Measurements from ENCODE around the gene ESF1. TPM values are rescaled to one million over a fixed set of nuclear protein-coding genes. Genes with fewer than 3 reads are reported as not detected.

Gene ESF1
- total and polyA plus RNA-seq, 2 donors (not counting 1 experiment from before 2014, with no cell fraction given), result 0.81 to 13.9 TPM

GRCh38 chr20:13672690-13673089, 112.0 kb downstream of the ESF1 start:
- ATAC-seq (ENCODE audit: low read depth) (no peak), DNase-seq (no peak)
- H3K79me2 ChIP-seq (ENCODE audit: control insufficient read depth, insufficient read depth, low read length), result no peaks in the 10 kb centered on the region
- H3K4me1 ChIP-seq (ENCODE audit: control insufficient read depth in 2 of 2, insufficient read depth in 2 of 2, low read length in 2 of 2), result no peaks in the 10 kb centered on the region
- TF ChIP-seq CTCF (IDR thresholded peaks at IDR 0.05) (no peak), EZH2 (IDR thresholded peaks at IDR 0.05; ENCODE audit: borderline replicate concordance, insufficient read depth, low read depth, low read length, poor library complexity, severe bottlenecking) (no peak)
- H3K9ac ChIP-seq (ENCODE audit: low read length), result no peak overlapping the region
- intact Hi-C loops (cut with micrococcal nuclease), result no loop called here
- peaks cover 0 to 1% (median 0%) of the 10 kb centered on the region in 3 donors for H3K9me3 ChIP-seq (ENCODE audit: control extremely low read depth in 1 of 3, control insufficient read depth in 2 of 3, insufficient read depth in 1 of 3, low read length in 2 of 3)
- H4K20me1 ChIP-seq (ENCODE audit: control insufficient read depth, insufficient read depth, low read length, poor library complexity, severe bottlenecking), result no peaks in the 10 kb centered on the region
- WGBS (ENCODE audit: insufficient coverage), result no CpG with 5 or more reads among the region's 3 CpGs
- no peaks in the 10 kb centered on the region for H3K27me3 ChIP-seq (replicated peaks in 1 of 4; ENCODE audit: control extremely low read depth in 1 of 4, control insufficient read depth in 3 of 4, insufficient read depth in 4 of 4, low read length in 3 of 4)
- no peak overlapping the region for H3K27ac ChIP-seq (ENCODE audit: low read length in 2 of 2)
- no peak overlapping the region for H3K4me2 ChIP-seq (replicated peaks; ENCODE audit: low read depth, low read length, poor library complexity, severe bottlenecking)
- no peak overlapping the region for H2AFZ ChIP-seq (ENCODE audit: insufficient read depth, low read depth, low read length, poor library complexity, severe bottlenecking)
- H3K36me3 ChIP-seq (replicated peaks in 1 of 2; ENCODE audit: control extremely low read depth in 1 of 2, control insufficient read depth in 1 of 2, extremely low read depth in 1 of 2, insufficient read depth in 2 of 2, low read length in 1 of 2), result no peaks in the 10 kb centered on the region
- no peak overlapping the region for H3K4me3 Mint-ChIP-seq
- no peak overlapping the region for H3K4me3 ChIP-seq (ENCODE audit: control extremely low read depth in 1 of 5, extremely low read depth in 1 of 5, insufficient read depth in 1 of 5, low read depth in 2 of 5, low read length in 4 of 5)
- H3K27ac Mint-ChIP-seq, result no peak overlapping the region
- CTCF ChIA-PET, result no interaction called here
- H3K27me3 Mint-ChIP-seq, result peaks cover 16% of the 10 kb centered on the region
- peaks cover 2% of the 10 kb centered on the region for H3K4me1 Mint-ChIP-seq
- POLR2A ChIA-PET, result no interaction called here
- no peaks in the 10 kb centered on the region for H3K9me3 Mint-ChIP-seq (ENCODE audit: insufficient read depth)

- Mint-ChIP-seq H3K27me3 (peaks cover 16% of the 10 kb centered on the region), H3K4me1 (peaks cover 2% of the 10 kb centered on the region), H3K4me3 (no peak overlapping the region), H3K9me3 (ENCODE audit: insufficient read depth) (no peaks in the 10 kb centered on the region), H3K27ac (no peak overlapping the region)
- no peak for ATAC-seq (ENCODE audit: low read depth)
- intact Hi-C loops (cut with micrococcal nuclease), result no loop called here
- CTCF ChIA-PET, result no interaction called here
- Histone ChIP-seq H2AFZ (ENCODE audit: insufficient read depth, low read depth, low read length, poor library complexity, severe bottlenecking) (no peak overlapping the region), H3K4me1 (ENCODE audit: control insufficient read depth in 2 of 2, insufficient read depth in 2 of 2, low read length in 2 of 2) (no peaks in the 10 kb centered on the region), H3K9ac (ENCODE audit: low read length) (no peak overlapping the region), H3K36me3 (replicated peaks in 1 of 2; ENCODE audit: control extremely low read depth in 1 of 2, control insufficient read depth in 1 of 2, extremely low read depth in 1 of 2, insufficient read depth in 2 of 2, low read length in 1 of 2) (no peaks in the 10 kb centered on the region), H4K20me1 (ENCODE audit: control insufficient read depth, insufficient read depth, low read length, poor library complexity, severe bottlenecking) (no peaks in the 10 kb centered on the region), H3K4me3 (ENCODE audit: control extremely low read depth in 1 of 5, extremely low read depth in 1 of 5, insufficient read depth in 1 of 5, low read depth in 2 of 5, low read length in 4 of 5) (no peak overlapping the region), H3K27me3 (replicated peaks in 1 of 4; ENCODE audit: control extremely low read depth in 1 of 4, control insufficient read depth in 3 of 4, insufficient read depth in 4 of 4, low read length in 3 of 4) (no peaks in the 10 kb centered on the region), H3K27ac (ENCODE audit: low read length in 2 of 2) (no peak overlapping the region), H3K4me2 (replicated peaks; ENCODE audit: low read depth, low read length, poor library complexity, severe bottlenecking) (no peak overlapping the region), H3K79me2 (ENCODE audit: control insufficient read depth, insufficient read depth, low read length) (no peaks in the 10 kb centered on the region), H3K9me3 (ENCODE audit: control extremely low read depth in 1 of 3, control insufficient read depth in 2 of 3, insufficient read depth in 1 of 3, low read length in 2 of 3) (peaks cover 0 to 1% (median 0%) of the 10 kb centered on the region in 3 donors)
- no peak for TF ChIP-seq CTCF (IDR thresholded peaks at IDR 0.05)
- no peak for TF ChIP-seq EZH2 (IDR thresholded peaks at IDR 0.05; ENCODE audit: borderline replicate concordance, insufficient read depth, low read depth, low read length, poor library complexity, severe bottlenecking)
- POLR2A ChIA-PET, result no interaction called here
- no peak for DNase-seq
- no CpG with 5 or more reads among the region's 1 CpG for WGBS (ENCODE audit: insufficient coverage)
Observed at GRCh38 chr20:13671916-13672378, 112.8 kb downstream of the ESF1 start.
